HG02571 (cell line): ENCODE data around the gene RABL2A.
"Not testable (repeated sequence)": the region's sequence is repeated elsewhere in the genome, so short reads cannot be mapped to it uniquely, and the experiment has no call there.

Experiments
- ATAC-seq: cut with Tn5 transposase; IDR thresholded peaks from one replicate; pipeline ENCODE4 v1.9.1; 2021; ENCODE audit warnings: mild to moderate bottlenecking, moderate library complexity; ENCODE audit not compliant: unreplicated experiment

Gene RABL2A

DNA sequence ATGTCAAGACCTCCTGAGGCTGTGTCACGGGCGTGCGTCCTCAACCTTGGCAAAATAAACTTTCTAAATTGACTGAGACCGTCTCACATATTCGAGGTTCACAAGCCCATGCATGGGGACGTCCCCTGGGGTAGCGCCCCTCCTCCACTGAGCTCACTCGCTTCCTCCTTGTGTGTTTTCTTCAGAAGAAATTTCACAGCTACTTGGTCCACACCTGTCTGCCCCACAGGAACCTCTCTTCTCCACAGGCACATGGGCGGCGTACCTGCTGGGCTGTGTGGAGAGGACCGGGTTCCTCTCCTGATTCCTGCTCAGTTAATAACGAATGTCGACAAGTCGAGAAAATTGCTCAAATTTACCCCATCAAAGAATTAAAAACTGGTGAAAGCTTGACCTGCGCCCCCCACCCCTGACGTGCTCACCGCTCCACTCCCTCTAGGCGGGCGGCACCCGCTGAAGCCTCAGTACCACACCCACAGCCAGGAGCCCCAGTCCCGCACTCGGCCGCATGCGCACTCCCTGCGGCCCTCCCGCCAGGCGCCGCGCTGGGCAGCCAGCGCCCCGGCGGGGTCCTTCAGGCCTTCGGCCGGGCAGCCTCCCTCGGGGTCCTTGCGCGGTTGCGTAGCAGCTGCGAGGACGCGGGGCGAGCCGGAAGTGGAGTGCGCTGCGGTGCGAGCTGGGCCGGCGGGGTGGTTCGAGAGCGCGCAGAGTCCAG is at the start of gene RABL2A:
TSS of gene RABL2A (plus strand) at position 651 of the 715 bp plus-strand sequence. CDS start 1,341 bp downstream, outside the sequence.
- ATAC-seq = peak; percentile 95

DNA sequence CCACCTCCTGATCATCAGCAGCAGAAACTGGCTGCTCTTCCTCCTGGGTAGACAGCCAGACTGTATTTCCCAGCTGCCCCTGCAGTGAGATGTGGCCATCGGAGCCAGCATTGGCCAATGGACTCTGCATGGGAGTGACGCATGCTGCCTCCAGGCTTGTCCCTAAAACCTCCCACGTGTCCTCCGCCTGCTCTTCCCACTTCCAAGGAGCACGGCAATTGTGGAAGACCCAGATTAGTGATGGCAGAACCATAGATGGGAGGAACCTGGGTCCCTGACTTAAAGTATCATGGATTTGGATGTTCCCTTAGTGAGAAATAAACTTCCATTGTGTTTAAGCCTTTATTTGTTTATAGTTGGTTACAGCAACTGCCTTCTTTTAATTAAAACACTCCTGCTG is 48.6 kb upstream of the RABL2A start:
- ATAC-seq = not testable (repeated sequence)

DNA sequence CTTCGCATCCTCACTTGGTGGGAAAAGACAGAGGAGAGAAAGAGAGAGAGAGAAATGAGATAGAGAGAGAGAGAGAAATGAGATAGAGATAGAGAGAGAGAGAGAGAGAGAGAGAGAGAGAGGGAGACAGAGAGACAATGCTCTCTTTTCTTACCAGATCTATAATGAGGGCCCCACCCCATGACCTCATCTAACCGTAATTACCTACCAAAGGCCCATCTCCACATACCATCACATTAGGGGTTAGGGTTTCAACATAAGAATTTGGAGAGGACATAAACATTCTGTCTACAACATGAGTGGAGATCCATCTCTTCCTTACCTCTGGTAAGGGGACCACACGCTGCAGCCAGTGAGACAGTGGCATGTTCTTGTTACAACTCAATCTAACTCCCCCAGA is 44.6 kb upstream of the RABL2A start:
- not testable (repeated sequence) for ATAC-seq

DNA sequence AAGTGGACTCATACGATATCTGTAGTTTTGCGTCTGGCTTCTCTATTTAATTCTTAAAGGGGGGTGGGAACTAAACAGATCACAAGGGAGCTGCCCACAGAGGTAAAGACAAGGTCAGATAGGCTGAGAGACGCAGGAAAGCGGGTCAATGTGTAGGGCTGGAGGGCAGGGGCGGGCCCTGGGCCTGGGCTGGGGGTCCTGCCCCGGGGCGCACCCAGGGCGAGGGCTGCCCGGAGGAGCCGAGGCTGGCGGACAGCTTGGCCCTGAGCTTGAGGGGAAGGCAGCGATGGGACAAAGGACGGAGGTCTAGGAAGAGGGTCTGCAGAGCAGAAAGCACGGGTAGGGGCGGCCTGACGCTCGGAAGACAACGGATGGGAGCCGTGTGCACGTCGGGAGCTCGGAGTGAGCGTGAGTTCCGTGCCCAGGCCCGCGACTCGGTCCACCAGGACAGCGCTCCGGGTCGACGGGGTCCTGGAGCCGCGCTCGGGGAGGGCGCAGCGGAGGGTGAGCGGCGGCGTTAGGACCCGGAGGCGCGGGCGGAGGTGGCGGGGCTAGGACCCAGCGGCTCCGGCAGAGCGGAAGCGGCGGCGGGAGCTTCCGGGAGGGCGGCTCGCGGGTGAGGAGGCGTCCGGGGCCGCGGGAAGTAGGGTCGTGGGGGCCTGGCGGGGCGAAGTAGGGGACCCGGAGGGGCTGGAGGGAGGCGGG is 43.4 kb upstream of the RABL2A start:
- not testable (repeated sequence) for ATAC-seq

DNA sequence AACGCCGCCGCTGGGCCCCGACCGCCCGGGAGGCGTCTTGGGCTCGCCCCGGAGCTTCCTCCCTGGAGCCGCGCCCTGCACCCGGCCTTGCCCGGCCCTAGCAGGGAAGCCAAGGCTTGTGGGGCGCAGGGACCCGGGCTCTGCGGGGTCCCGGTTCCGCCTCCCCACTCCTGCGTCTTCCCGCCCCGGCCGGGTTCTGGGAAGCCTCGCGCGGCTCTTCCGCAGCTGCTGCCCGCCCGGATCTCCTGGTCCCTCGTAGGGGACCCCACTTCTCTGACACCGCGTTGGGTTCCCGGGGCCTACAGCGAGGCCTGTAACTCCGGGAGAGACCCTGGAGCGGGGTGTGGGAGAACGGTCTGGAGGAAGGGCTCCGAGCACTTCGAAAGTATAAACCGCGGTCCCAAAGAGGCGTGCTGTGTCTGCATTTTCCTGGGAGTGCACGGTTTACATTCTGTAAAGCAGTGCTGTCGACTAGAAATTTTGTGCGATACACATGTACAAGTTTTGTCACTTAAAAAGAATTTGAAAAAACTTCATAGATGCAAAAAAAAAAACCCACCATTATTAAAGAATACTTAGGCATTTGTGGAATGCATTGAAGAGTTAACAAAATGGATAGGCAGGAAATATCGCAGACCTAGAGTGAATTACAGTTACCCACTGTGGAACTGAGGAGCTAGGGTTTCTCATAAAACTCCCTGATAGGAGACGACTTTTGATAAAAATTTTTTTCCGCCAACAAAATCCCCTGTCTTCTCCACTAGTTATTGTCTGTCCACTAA is 42.6 kb upstream of the RABL2A start:
- not testable (repeated sequence) for ATAC-seq

GRCh38 chr2:113587201-113587600 is 39.9 kb upstream of the RABL2A start:
- ATAC-seq = not testable (repeated sequence)

GRCh38 chr2:113589591-113589990 is 37.5 kb upstream of the RABL2A start:
- ATAC-seq = not testable (repeated sequence)

DNA sequence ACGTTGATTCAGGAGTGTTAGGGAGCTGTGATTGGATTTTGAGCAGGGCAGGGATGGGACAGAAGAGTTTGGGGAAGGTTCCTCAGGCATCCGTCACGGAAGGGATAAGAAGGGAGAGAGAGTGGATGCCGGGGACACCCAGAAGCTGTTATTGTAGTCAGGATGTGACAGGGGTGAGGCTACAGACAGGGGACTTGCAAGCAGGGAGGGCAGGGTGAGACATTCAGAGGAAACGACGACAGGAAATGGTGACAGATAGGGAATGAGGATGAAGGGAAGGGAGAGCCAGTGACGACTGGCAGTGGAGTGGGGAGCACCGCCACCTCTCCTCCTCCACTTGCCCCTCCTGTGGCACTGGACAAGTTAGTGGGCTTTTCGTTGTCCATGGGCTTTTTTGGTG is 35.1 kb upstream of the RABL2A start:
- ATAC-seq = not testable (repeated sequence)

DNA sequence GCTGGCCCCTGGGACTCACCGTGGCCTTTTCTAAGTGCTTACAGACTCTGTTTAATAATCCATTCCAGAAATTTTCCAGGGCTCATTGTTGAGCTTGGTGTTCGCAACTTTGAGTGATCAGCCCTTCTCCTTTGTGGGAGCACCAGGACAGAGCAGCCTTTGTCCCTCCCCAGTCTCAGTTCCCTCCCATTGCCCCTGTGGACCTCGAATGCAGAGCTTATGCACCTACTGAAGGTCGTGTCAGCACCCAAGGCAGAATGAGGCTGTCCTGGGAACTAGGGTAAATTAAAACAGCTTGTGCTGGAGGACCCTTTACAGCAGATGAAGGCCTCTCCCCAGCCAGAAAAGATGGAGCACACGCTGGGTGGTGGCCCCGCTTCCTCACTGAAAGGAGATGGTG is 33.8 kb upstream of the RABL2A start:
- not testable (repeated sequence) for ATAC-seq

GRCh38 chr2:113595725-113596124 is 31.3 kb upstream of the RABL2A start:
- ATAC-seq = not testable (repeated sequence)

GRCh38 chr2:113597164-113597563 is 29.9 kb upstream of the RABL2A start:
- ATAC-seq = not testable (repeated sequence)

DNA sequence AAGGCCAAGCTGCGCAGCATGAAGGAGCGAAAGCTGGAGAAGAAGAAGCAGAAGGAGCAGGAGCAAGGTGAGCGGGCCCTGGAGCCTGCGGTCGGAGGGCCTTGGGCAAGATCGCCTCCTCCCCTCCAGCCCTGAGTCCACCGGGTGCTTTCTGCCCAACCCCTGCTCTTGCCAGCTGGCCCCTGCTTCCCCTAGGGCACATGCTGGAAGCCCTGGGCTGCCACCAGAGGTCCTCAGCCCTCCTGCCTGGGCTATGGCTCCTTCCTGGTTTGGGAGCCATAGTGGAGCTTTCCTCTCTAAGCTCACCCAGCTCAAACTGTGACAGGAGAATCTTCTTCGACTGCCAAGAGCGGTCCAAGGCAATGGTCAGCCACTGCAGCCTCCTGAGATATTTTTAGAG is 29.5 kb upstream of the RABL2A start:
- not testable (repeated sequence) for ATAC-seq

DNA sequence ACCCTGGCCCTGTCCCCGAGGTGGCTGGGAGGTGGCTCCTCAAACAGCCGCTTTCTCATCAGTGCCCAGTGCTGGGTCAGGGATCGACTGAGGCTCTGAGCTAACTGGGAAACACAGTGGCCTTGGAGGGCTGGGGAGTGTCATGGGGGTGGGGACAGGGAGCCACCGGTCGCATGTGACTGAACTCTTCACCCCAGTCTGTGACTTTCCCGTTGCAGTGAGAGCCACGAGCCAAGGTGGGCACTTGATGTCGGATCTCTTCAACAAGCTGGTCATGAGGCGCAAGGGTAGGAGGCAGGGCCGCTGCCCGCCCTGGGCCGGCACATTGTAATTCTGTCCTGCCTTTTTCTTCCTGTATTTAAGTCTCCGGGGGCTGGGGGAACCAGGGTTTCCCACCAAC is 28.9 kb upstream of the RABL2A start:
- ATAC-seq = not testable (repeated sequence)

DNA sequence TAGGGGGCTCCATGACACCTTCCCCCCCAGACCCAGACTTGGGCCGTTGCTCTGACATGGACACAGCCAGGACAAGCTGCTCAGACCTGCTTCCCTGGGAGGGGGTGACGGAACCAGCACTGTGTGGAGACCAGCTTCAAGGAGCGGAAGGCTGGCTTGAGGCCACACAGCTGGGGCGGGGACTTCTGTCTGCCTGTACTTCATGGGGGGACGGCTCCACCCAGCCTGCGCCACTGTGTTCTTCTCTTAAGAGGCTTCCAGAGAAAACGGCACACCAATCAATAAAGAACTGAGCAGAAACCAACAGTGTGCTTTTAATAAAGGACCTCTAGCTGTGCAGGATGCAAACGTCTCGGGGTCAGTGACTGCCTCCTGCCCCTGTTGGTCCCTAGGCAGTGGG is 28.3 kb upstream of the RABL2A start:
- ATAC-seq = not testable (repeated sequence)

DNA sequence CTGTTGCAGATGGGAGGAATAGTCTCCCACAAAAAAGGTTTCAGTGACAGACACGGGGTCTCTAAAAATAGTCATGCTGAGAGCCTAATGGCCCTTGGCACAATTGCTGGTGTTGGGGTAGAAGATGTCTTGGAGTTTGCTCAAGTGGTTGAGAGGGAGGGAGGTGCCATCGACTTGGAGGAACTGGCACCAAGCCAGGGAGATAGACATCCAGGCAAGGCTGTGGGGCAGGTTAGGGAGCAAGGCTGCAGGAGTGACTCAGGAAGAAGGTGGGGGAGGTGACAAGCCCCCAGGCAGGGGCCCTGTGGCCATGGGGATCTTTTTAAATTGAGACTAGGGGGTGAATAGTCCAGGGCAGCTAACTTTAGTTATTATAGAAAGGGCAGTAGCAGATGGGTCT is 27.9 kb upstream of the RABL2A start:
- not testable (repeated sequence) for ATAC-seq

GRCh38 chr2:113602040-113602769 is 24.9 kb upstream of the RABL2A start:
- ATAC-seq = not testable (repeated sequence)

DNA sequence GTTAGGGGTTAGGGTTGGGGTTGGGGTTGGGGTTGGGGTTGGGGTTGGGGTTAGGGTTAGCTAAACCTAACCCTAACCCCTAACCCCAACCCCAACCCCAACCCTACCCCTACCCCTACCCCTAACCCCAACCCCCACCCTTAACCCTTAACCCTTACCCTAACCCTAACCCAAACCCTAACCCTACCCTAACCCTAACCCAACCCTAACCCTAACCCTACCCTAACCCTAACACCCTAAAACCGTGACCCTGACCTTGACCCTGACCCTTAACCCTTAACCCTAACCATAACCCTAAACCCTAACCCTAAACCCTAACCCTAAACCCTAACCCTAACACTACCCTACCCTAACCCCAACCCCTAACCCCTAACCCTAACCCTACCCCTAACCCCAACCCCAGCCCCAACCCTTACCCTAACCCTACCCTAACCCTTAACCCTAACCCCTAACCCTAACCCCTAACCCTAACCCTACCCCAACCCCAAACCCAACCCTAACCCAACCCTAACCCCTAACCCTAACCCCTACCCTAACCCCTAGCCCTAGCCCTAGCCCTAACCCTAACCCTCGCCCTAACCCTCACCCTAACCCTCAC is 24.1 kb upstream of the RABL2A start:
- no peak for ATAC-seq

GRCh38 chr2:113603467-113604084 is 23.5 kb upstream of the RABL2A start:
- peak; percentile 100 for ATAC-seq

DNA sequence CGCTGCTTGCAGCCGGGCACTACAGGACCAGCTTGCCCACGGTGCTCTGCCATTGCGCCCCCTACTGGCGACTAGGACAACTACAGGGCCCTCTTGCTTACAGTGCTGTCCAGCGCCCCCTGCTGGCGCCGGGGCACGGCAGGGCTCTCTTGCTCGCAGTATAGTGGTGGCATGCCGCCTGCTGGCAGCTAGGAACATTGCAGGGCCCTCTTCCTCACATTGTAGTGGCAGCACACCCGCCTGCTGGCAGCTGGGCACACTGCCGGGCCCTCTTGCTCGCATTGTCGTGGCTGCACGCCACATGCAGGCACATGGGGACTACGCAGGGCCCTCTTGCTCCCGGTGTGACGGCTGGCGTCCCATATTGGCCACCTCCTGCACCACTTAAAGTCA is 23.0 kb upstream of the RABL2A start:
- ATAC-seq = not testable (repeated sequence)

DNA sequence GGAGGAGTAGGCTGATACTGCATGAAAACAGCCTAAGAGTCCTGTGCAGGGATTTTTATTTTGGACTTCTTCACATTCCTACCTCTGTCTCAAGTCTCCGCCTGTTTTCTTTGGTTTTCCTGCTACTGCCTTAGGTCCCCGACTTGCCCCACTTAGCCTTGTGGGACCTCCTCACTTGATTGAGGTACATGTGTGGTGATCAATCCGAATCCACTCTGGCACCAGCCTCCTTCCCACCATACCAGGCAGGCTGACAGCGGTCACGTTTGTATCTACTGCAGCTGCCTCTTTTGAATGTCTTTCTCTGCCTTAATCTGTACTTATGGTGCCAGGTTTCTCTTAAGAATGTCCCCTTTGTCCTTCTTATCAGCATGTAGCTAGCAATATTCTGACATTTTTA is 22.4 kb upstream of the RABL2A start:
- ATAC-seq = not testable (repeated sequence)
